Esophagus muscularis mucosa (tissue), 4 donors: Measurements from ENCODE around the gene CABP4. TPM values are rescaled to one million over a fixed set of nuclear protein-coding genes. Genes with fewer than 3 reads are reported as not detected.

Source experiments
- DNase-seq: peaks from one replicate; pipeline ENCODE4 v3.0.0-alpha.2; 2017; ENCODE audit errors: extremely low spot score
- H3K27ac ChIP-seq, 4 donors: fragments of 200-600 bp; sonication (generic); replicated peaks in 1 of 4; 1 replicate in 3 of 4; 2 replicates in 1 of 4; pipeline ENCODE4 v1.5.1; 2016 to 2019; ENCODE audit warnings: mild to moderate bottlenecking in 1 of 4
- H3K27me3 ChIP-seq, 4 donors: fragments of 200-600 bp; sonication (generic); one replicate each; pipeline versions ENCODE4 v1.5.1 to v1.6.0; 2016 to 2019
- H3K36me3 ChIP-seq, 4 donors: fragments of 200-600 bp; sonication (generic); one replicate each; pipeline ENCODE4 v1.5.1; 2016 to 2019
- H3K4me1 ChIP-seq, 4 donors: fragments of 200-600 bp; sonication (generic); one replicate each; pipeline ENCODE4 v1.5.1; 2016 to 2019
- H3K4me3 ChIP-seq, 4 donors: fragments of 200-600 bp; sonication (generic); 1 replicate in 2 of 4; 2 replicates in 2 of 4; pipeline ENCODE4 v1.5.1; 2016 to 2019; ENCODE audit warnings: mild to moderate bottlenecking in 4 of 4, moderate library complexity in 1 of 4
- H3K9me3 ChIP-seq, 4 donors: fragments of 200-600 bp; sonication (generic); 1 replicate in 3 of 4; 2 replicates in 1 of 4; pipeline ENCODE4 v1.5.1; 2016 to 2019
- CTCF ChIP-seq, 3 experiments: fragments of 200-600 bp in 2 of 3; fragments of 450-650 bp in 1 of 3; sonication (generic) in 2 of 3; IDR thresholded peaks; one replicate each; pipeline ENCODE4 v1.5.1; 2017 to 2019; ENCODE audit warnings: antibody characterized with exemption in 3 of 3, mild to moderate bottlenecking in 2 of 3, moderate library complexity in 1 of 3
- EP300 ChIP-seq: sonication (generic); formaldehyde crosslinking; IDR thresholded peaks from one replicate; pipeline ENCODE4 v1.6.1; 2017; ENCODE audit warnings: antibody characterized with exemption
- POLR2A ChIP-seq: fragments of 450-650 bp; IDR thresholded peaks from one replicate; pipeline ENCODE4 v1.6.1; 2017; ENCODE audit warnings: antibody characterized with exemption, moderate library complexity, mild to moderate bottlenecking, low read depth
- POLR2AphosphoS5 ChIP-seq, 2 donors: sonication (generic); formaldehyde crosslinking; IDR thresholded peaks; one replicate each; pipeline ENCODE4 v1.6.1; 2017; ENCODE audit warnings: antibody characterized with exemption in 2 of 2
- WGBS: methylation state at CpG from one replicate; pipeline ENCODE4 v1.1.5; 2018; 5-methylcytosine and 5-hydroxymethylcytosine counted together
- intact Hi-C: fragments of 100-400 bp; cut with DNase I; formaldehyde crosslinking; loops from one replicate; pipeline ENCODE4 v1.15.1; 2023
- total RNA-seq, 4 donors: library from RNA; depleted of rRNA; stranded (reverse); fragments of >200 nt; gene quantifications; one replicate each; pipeline versions ENCODE4 v1.1.0 to v1.2.1, GENCODE V29; 2016

The CABP4 gene
- total RNA-seq, 4 donors from 2014 or later: 0.50 to 2.9 (median 1.5) TPM

- peak overlapping the region; percentile 85 to 95 (median 93) for H3K27ac ChIP-seq
- TF ChIP-seq EP300 (no peak), POLR2A (no peak)
- intact Hi-C loops: no loop called here
- no peaks in the 10 kb centered on the region for H3K36me3 ChIP-seq
- DNase-seq: no peak
- no peak overlapping the region for H3K4me3 ChIP-seq
- peaks cover 0 to 6% (median 0%) of the 10 kb centered on the region in 4 donors for H3K27me3 ChIP-seq
- H3K9me3 ChIP-seq: no peaks in the 10 kb centered on the region
- 84% methylated on average over 8 of the region's 21 CpGs for WGBS
- peaks cover 54 to 66% (median 56%) of the 10 kb centered on the region in 4 donors for H3K4me1 ChIP-seq
Observed at GRCh38 chr11:67419325-67420049, 35.7 kb upstream of the CABP4 start.

GRCh38 chr11:67420147-67420645 lies 35.0 kb upstream of the CABP4 start:
- Histone ChIP-seq H3K4me3 (peak overlapping the region; percentile 64 to 87 (median 72)), H3K27me3 (peaks cover 0 to 1% (median 0%) of the 10 kb centered on the region in 4 donors), H3K36me3 (no peaks in the 10 kb centered on the region), H3K9me3 (no peaks in the 10 kb centered on the region), H3K27ac (peak overlapping the region; percentile 85 to 95 (median 93)), H3K4me1 (peaks cover 49 to 60% (median 52%) of the 10 kb centered on the region in 4 donors)
- no peak for DNase-seq
- no peak for TF ChIP-seq POLR2A
- no peak for TF ChIP-seq EP300
- TF ChIP-seq POLR2AphosphoS5 (IDR thresholded peaks at IDR 0.05): no peak
- no peak for TF ChIP-seq CTCF (IDR thresholded peaks at IDR 0.05)
- 47% methylated on average over 11 of the region's 15 CpGs for WGBS
- intact Hi-C loops: no loop called here

DNA sequence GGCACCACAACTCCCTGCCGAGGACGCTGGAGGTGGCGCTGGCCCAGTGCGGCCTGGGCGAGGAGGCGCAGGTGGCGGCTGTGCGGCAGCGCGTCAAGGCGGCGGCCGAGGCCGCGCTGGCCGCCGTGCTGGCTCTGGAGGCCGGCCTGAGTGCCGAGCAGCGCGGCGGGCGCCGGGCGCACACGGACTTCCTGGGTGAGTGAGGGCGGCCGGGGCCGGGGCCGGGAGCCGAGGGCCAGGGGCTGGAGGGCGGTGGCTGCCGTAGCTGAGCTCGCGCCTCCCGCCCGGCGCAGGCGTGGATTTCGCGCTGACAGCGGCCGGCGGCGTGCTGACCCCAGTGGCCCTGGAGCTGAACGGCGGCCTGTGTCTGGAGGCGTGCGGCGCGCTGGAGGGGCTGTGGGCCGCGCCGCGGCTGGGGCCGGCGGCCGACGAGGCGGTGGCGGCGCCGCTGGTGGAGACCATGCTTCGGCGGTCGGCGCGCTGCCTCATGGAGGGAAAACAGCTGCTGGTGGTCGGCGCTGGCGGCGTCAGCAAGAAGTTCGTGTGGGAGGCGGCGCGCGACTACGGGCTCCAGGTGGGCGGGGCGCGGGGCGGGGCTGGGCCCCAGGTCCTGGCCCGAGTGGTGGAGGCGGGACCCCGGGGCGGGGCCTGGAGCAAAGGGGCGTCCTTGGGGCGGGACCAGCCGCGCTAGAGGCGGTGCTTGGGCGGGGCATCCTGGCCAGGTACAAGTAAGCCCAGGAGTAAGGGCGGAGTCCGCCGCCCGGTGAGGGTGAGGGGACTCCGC lies 34.3 kb upstream of the CABP4 start:
- peak; percentile 98 for DNase-seq
- WGBS: under 1% methylated on average over 46 of the region's 97 CpGs
- TF ChIP-seq POLR2AphosphoS5 (IDR thresholded peaks at IDR 0.05): peak; percentile 67 to 86
- TF ChIP-seq CTCF (IDR thresholded peaks at IDR 0.05): no peak
- H3K9me3 ChIP-seq: no peaks in the 10 kb centered on the region
- peaks cover 42 to 54% (median 46%) of the 10 kb centered on the region in 4 donors for H3K4me1 ChIP-seq
- H3K27ac ChIP-seq: peak overlapping the region; percentile 85 to 95 (median 93)
- H3K4me3 ChIP-seq: peak overlapping the region; percentile 64 to 87 (median 72)
- intact Hi-C loops: no loop called here
- no peaks in the 10 kb centered on the region for H3K27me3 ChIP-seq
- no peaks in the 10 kb centered on the region for H3K36me3 ChIP-seq

DNA sequence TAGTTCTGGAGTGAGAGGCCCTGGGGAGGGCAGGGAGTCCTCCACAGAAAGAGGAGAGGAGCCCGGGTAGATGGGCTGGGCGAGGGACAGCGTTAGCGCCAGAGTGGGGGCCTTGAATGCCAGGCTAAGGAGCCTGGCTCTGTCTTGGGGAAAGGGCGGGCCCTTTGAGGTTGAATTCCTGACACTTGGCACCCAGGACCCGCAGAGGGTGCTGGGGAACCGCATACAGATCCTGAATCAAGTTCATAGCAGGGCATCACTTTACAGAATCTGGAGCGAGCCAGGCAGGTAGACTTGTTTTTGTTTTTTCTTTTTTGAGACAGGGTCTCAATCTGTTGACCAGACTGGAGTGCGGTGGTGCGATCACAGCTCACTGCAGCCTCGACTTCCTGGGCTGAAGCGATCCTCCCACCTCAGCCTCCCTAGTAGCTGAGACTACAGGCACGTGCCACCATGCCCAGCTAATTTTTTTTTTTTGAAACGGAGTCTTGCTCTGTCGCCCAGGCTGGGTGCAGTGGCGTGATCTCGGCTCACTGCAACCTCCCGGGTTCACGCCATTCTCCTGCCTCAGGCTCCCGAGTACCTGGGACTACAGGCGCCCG lies 33.6 kb upstream of the CABP4 start:
- H3K4me1 ChIP-seq: peaks cover 35 to 47% (median 39%) of the 10 kb centered on the region in 4 donors
- no peak for TF ChIP-seq POLR2AphosphoS5 (IDR thresholded peaks at IDR 0.05)
- no peak for TF ChIP-seq CTCF (IDR thresholded peaks at IDR 0.05)
- TF ChIP-seq EP300: no peak
- no peak for TF ChIP-seq POLR2A
- no peak for DNase-seq
- WGBS: 87% methylated on average over 17 of the region's 22 CpGs
- no peaks in the 10 kb centered on the region for H3K36me3 ChIP-seq
- peak overlapping the region; percentile 85 to 95 (median 93) for H3K27ac ChIP-seq
- peak overlapping the region; percentile 64 to 87 (median 72) for H3K4me3 ChIP-seq
- H3K9me3 ChIP-seq: no peaks in the 10 kb centered on the region
- intact Hi-C loops: no loop called here
- no peaks in the 10 kb centered on the region for H3K27me3 ChIP-seq

DNA sequence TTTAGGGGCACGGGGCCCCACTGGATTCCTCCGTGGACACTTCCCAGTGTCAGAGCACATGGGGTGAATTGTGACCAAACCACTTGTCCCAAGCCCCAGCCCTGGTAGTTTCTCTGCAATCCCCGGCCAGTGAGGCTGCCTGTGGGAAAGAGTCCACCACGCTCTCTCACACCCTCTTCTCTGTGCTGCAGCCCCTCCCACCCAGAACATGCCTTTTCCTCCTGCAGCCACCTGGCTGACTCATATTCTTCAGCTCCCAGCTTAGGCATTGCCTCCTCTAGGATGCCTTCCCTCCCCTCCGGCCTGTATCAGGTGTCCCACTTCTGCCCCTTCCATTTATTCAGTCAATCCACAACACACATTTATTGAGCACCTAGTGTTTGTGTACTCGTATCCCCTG lies 32.3 kb upstream of the CABP4 start:
- TF ChIP-seq POLR2A: no peak
- no peak for TF ChIP-seq CTCF (IDR thresholded peaks at IDR 0.05)
- TF ChIP-seq EP300: no peak
- TF ChIP-seq POLR2AphosphoS5 (IDR thresholded peaks at IDR 0.05): no peak
- Histone ChIP-seq H3K4me1 (peaks cover 31 to 42% (median 34%) of the 10 kb centered on the region in 4 donors), H3K4me3 (no peak overlapping the region), H3K36me3 (no peaks in the 10 kb centered on the region), H3K27me3 (no peaks in the 10 kb centered on the region), H3K9me3 (no peaks in the 10 kb centered on the region), H3K27ac (no peak overlapping the region)
- WGBS: 78% methylated on average over 6 of the region's 6 CpGs
- DNase-seq: no peak
- intact Hi-C loops: no loop called here
